ENCODE measurements around the gene SLC52A1.

The SLC52A1 gene

DNA sequence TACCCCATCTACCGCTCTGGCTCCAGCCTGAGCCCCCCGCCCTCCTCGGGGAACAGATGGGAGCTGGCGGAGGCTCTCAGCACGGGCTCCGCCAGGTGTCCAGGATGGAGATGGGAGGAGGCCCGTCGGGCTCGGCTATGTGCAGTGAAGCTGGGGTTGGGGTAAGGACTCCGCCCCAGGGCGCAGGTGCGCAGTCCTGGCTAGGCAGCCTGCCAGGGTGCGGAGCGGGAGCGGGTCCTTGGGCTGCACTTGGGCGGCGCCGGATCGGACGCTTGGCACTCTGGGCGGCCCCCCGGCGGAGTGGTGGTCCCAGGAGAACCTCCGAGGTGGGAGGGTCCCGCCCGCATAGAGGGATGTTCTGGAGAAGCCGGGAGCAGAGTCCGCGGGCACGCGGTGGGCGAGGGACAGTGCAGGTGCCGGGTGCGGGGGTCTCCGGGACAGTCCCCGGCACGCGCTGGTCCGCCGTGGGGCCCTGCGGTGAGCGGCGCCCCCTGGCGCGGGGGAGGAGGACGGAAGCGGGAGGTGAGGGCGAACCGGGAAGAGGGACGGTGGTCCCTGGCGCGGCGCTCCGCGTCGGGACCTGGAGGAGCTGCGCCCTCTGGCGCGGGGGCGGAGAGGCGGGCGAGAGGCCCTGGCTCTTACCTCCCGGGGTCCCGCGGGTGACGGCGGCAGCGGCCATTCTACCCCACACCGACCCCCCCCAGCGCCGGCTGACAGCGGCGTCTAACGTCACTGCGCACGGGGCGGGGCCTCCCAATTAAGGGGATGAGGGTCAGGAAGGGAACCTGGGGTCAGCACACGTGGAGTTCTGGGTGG, 48.1 kb downstream of the SLC52A1 start, which contains the start of gene CAMTA2:
CAMTA2 (minus strand) TSS at position 725 of the 816 bp plus-strand sequence. CDS start 1,453 bp downstream, outside the sequence.
- WGBS, 2 experiments (ENCODE audit: insufficient coverage in 2 of 2) = 2 to 4% methylated on average over 54 to 70 of the region's 78 CpGs
- peak within 1 kb of the TSS; percentile 36 for H3K27ac ChIP-seq (ENCODE audit: low read depth, low read length, severe bottlenecking)
- peaks cover 5% of the 10 kb centered on the region for H3K36me3 ChIP-seq (ENCODE audit: control insufficient read depth, insufficient read depth, low read length)
- H3K4me3 ChIP-seq (ENCODE audit: extremely low read depth, insufficient read depth, low read length, poor library complexity, severe bottlenecking) = peak within 1 kb of the TSS; percentile 66
- H3K4me1 ChIP-seq (ENCODE audit: control insufficient read depth, insufficient read depth, low read length, poor library complexity, severe bottlenecking) = peaks cover 10% of the 10 kb centered on the region
- H3K9me3 ChIP-seq (ENCODE audit: control insufficient read depth, low read length) = no peaks in the 10 kb centered on the region

DNA sequence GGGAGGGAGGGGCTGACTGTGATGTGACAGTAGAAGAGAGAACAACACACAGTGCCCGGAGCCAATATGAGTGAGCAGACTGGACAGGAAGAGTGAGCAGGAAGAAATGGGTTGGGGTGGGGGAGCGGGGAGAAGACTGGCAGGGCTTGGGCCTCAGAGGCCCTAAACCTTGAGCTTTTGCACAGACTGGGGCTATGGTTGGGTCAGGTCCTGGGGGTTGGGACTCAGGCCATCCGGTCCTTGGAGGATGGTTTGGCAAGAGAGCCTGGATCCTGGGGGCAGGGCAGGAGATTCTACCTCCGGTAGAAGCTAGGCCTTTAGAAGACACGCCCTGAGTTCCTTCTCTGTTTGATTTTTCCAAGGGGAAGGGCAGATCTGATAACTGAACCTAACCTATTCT, 48.8 kb downstream of the SLC52A1 start:
- Histone ChIP-seq H3K4me1 (ENCODE audit: control insufficient read depth, insufficient read depth, low read length, poor library complexity, severe bottlenecking) (peaks cover 10% of the 10 kb centered on the region), H3K27ac (ENCODE audit: low read depth, low read length, severe bottlenecking) (peak overlapping the region; percentile 26), H3K4me3 (ENCODE audit: extremely low read depth, insufficient read depth, low read length, poor library complexity, severe bottlenecking) (peak overlapping the region; percentile 66), H3K9me3 (ENCODE audit: control insufficient read depth, low read length) (no peaks in the 10 kb centered on the region), H3K36me3 (ENCODE audit: control insufficient read depth, insufficient read depth, low read length) (peaks cover 11% of the 10 kb centered on the region)
- 84 to 93% methylated on average over 4 of the region's 5 CpGs for WGBS, 2 experiments (ENCODE audit: insufficient coverage in 2 of 2)

Measured in mesodermal cell (in vitro differentiated cells).